ENCODE data around the gene NSD1. TPM values are rescaled to one million over a fixed set of nuclear protein-coding genes. Genes with fewer than 3 reads are reported as not detected.

NSD1 gene
- total and polyA plus RNA-seq, 10 of the 15 experiments (the other 5 are each of a cell fraction or from before 2014, with no cell fraction given), result 7.0 to 57.9 (median 30.4) TPM

- ChIA-PET POLR2A (no interaction called here), RAD21 (ENCODE audit: unreplicated experiment) (no interaction called here), SMC1A (ENCODE audit: uncharacterized antibody, unreplicated experiment) (no interaction called here), CTCF (no interaction called here)
- BruUV-seq (replicated peaks), result no TSS peak
- TF ChIP-seq ZBTB11 (CRISPR knock-in tag; IDR thresholded peaks at IDR 0.05) (no peak), SUZ12 (IDR thresholded peaks at IDR 0.05; ENCODE audit: unreplicated experiment) (no peak), TCF7 (IDR thresholded peaks at IDR 0.05; ENCODE audit: borderline replicate concordance) (no peak), IKZF2 (IDR thresholded peaks at IDR 0.05) (no peak), PAX5 (IDR thresholded peaks at IDR 0.05; ENCODE audit: borderline replicate concordance, low read depth, low read length) (no peak), NFYA (IDR thresholded peaks at IDR 0.05; ENCODE audit: borderline replicate concordance, low read depth, low read length) (no peak), SREBF2 (IDR thresholded peaks at IDR 0.05; ENCODE audit: low read length) (no peak), HDAC6 (IDR thresholded peaks at IDR 0.05; ENCODE audit: unreplicated experiment) (no peak), NRF1 (conservative IDR thresholded peaks at IDR 0.05; ENCODE audit: low read depth, low read length) (no peak), HDGF (IDR thresholded peaks at IDR 0.05) (no peak), PKNOX1 (IDR thresholded peaks at IDR 0.05) (no peak)
- DNase-seq (ENCODE audit: low read depth, low spot score), result no peak
- intact Hi-C loops (cut with micrococcal nuclease; ENCODE audit: unreplicated experiment), result no loop called here
- 54% methylated on average over 13 of the region's 13 CpGs for WGBS (ENCODE audit: insufficient coverage, insufficient replicate concordance, low lambda C conversion rate, missing lambda C conversion rate)
- no peak for ATAC-seq
- Histone ChIP-seq H3K36me3 (ENCODE audit: control insufficient read depth in 2 of 2, insufficient read depth in 2 of 2, low read length in 1 of 2) (no peaks in the 10 kb centered on the region), H3K79me2 (ENCODE audit: control insufficient read depth, insufficient read depth, low read length) (no peaks in the 10 kb centered on the region), H2AFZ (ENCODE audit: control insufficient read depth, low read depth, low read length) (no peak overlapping the region), H3K27ac (ENCODE audit: control insufficient read depth, insufficient read depth) (no peak overlapping the region), H3K9me3 (replicated peaks; ENCODE audit: control insufficient read depth, insufficient read depth, low read length) (no peaks in the 10 kb centered on the region), H3K9ac (ENCODE audit: control insufficient read depth, insufficient read depth, low read length) (no peak overlapping the region), H3K27me3 (replicated peaks in 1 of 2; ENCODE audit: control insufficient read depth in 2 of 2, insufficient read depth in 2 of 2, low read length in 1 of 2) (peaks cover 0 to 4% of the 10 kb centered on the region in 2 experiments; a peak in 3 of 4 replicates), H3K4me2 (ENCODE audit: control insufficient read depth, insufficient read depth) (no peak overlapping the region), H3K4me3 (no peak overlapping the region), H3K4me1 (ENCODE audit: control insufficient read depth, insufficient read depth, low read length) (0 out of 2 replicates have a peak, but pooled peaks cover 2% of the 10 kb centered on the region), H4K20me1 (ENCODE audit: control insufficient read depth, insufficient read depth) (no peaks in the 10 kb centered on the region)
- no peak for FAIRE-seq
- in situ Hi-C loops (cut with MboI), result no loop called here
Observed at GRCh38 chr5:177090813-177091212, 42.8 kb upstream of the NSD1 start.
